Measurements from ENCODE around the gene NFKBIL1. TPM values are rescaled to one million over a fixed set of nuclear protein-coding genes. Genes with fewer than 3 reads are reported as not detected.

Gene NFKBIL1
- total and polyA plus RNA-seq, 2 of the 4 experiments (the other 2 are of a cell fraction): 7.8 to 10.8 TPM

- no peak for TF ChIP-seq SMC3 (IDR thresholded peaks at IDR 0.05; ENCODE audit: low read depth, low read length)
Observed at GRCh38 chr6:31578184-31579118, 31.0 kb downstream of the NFKBIL1 start (continued).

- Histone ChIP-seq H3K27me3 (ENCODE audit: control insufficient read depth, insufficient read depth, low read length) (peaks cover 19% of the 10 kb centered on the region), H3K9me3 (ENCODE audit: control insufficient read depth, insufficient read depth, low read length) (no peaks in the 10 kb centered on the region), H3K9ac (ENCODE audit: low read depth, low read length) (no peak overlapping the region), H3K14ac (replicated peaks; ENCODE audit: low read depth, low read length) (no peak overlapping the region), H3K56ac (ENCODE audit: extremely low read depth, insufficient read depth, low read length) (no peak overlapping the region), H4K8ac (ENCODE audit: low read depth in 2 of 2, low read length in 2 of 2) (no peak overlapping the region), H4K5ac (ENCODE audit: low read depth, low read length) (no peak overlapping the region), H3K4me2 (ENCODE audit: low read depth, low read length) (no peak overlapping the region), H3K79me1 (ENCODE audit: low read depth in 1 of 2, low read length in 2 of 2) (no peaks in the 10 kb centered on the region), H3K23ac (ENCODE audit: low read depth, low read length) (no peak overlapping the region), H4K91ac (ENCODE audit: insufficient read depth, low read depth, low read length) (no peak overlapping the region), H2BK15ac (ENCODE audit: low read depth, low read length) (no peak overlapping the region), H3K4me3 (ENCODE audit: insufficient read depth, low read depth, low read length) (no peak overlapping the region), H2AK9ac (replicated peaks; ENCODE audit: low read depth, low read length, poor library complexity) (no peak overlapping the region), H3K4ac (ENCODE audit: low read depth, low read length) (no peak overlapping the region), H4K20me1 (ENCODE audit: insufficient read depth, low read length) (no peaks in the 10 kb centered on the region), H2AFZ (replicated peaks; ENCODE audit: low read length, poor library complexity) (no peak overlapping the region), H3K9me1 (ENCODE audit: insufficient read depth, low read length) (no peaks in the 10 kb centered on the region; the same call in 1 of the 2 replicates), H2BK5ac (ENCODE audit: low read depth, low read length, poor library complexity, severe bottlenecking) (no peak overlapping the region), H3K4me1 (ENCODE audit: control insufficient read depth, insufficient read depth, low read length) (peaks cover 4% of the 10 kb centered on the region; the same call in 1 of the 2 replicates), H2AK5ac (ENCODE audit: low read depth, low read length) (no peak overlapping the region), H2BK120ac (ENCODE audit: low read depth, low read length) (no peak overlapping the region), H3K27ac (ENCODE audit: insufficient read depth, low read length) (no peak overlapping the region), H2BK20ac (ENCODE audit: low read depth, low read length) (no peak overlapping the region), H3K18ac (ENCODE audit: low read depth, low read length) (no peak overlapping the region), H3K36me3 (ENCODE audit: control insufficient read depth, insufficient read depth, low read length) (no peaks in the 10 kb centered on the region)
- no CpG with 5 or more reads among the region's 3 CpGs for WGBS, 2 experiments (ENCODE audit: extremely low coverage in 2 of 2, insufficient read length in 1 of 2)
- POLR2A ChIA-PET (ENCODE audit: unreplicated experiment): no interaction called here
- CTCF ChIA-PET: no interaction called here
- no peak for DNase-seq
- dilution Hi-C loops (cut with HindIII; ENCODE audit: low sequenced_read_pairs, unreplicated experiment) (no loop called here), intact Hi-C loops (cut with micrococcal nuclease) (no loop called here), in situ Hi-C loops (cut with MboI; ENCODE audit: low sequenced_read_pairs) (no loop called here)
- BruUV-seq (replicated peaks): no TSS peak
- no peak for ATAC-seq (ENCODE audit: low read depth)
- no peak for TF ChIP-seq RAD21 (IDR thresholded peaks at IDR 0.05; ENCODE audit: low read length)
- TF ChIP-seq MAFK (IDR thresholded peaks at IDR 0.05; ENCODE audit: low read depth, low read length): no peak
- TF ChIP-seq CEBPB (IDR thresholded peaks at IDR 0.05; ENCODE audit: low read depth, low read length): no peak
- no peak for TF ChIP-seq RFX5 (IDR thresholded peaks at IDR 0.05; ENCODE audit: low read depth, low read length)
- no peak for TF ChIP-seq POLR2A (IDR thresholded peaks at IDR 0.05; ENCODE audit: low read depth, low read length)
- no peak for TF ChIP-seq SMC3 (IDR thresholded peaks at IDR 0.05; ENCODE audit: low read depth, low read length)
- no peak for TF ChIP-seq RCOR1 (IDR thresholded peaks at IDR 0.05; ENCODE audit: insufficient replicate concordance, low read length)
- TF ChIP-seq BHLHE40 (IDR thresholded peaks at IDR 0.05; ENCODE audit: low read depth, low read length): no peak
- TF ChIP-seq CTCF (conservative IDR thresholded peaks at IDR 0.05; ENCODE audit: low read depth, low read length): no peak
- TF ChIP-seq MAZ (IDR thresholded peaks at IDR 0.05; ENCODE audit: borderline replicate concordance, low read depth, low read length): no peak
- no peak for TF ChIP-seq FOS (IDR thresholded peaks at IDR 0.05; ENCODE audit: low read depth, low read length)
- no peak for TF ChIP-seq CHD1 (IDR thresholded peaks at IDR 0.05; ENCODE audit: low read depth, low read length)
- TF ChIP-seq ELK1 (IDR thresholded peaks at IDR 0.05; ENCODE audit: borderline replicate concordance, low read depth, low read length): no peak
- no peak for TF ChIP-seq NFE2L2 (IDR thresholded peaks at IDR 0.05; ENCODE audit: low read depth, low read length)
Observed at GRCh38 chr6:31579119-31579505, 31.7 kb downstream of the NFKBIL1 start.

All from IMR-90 (cell line).